ENCODE measurements around the gene CLEC1B.
"Not testable (repeated sequence)": the region's sequence is repeated elsewhere in the genome, so short reads cannot be mapped to it uniquely, and the experiment has no call there.

The CLEC1B gene

DNA sequence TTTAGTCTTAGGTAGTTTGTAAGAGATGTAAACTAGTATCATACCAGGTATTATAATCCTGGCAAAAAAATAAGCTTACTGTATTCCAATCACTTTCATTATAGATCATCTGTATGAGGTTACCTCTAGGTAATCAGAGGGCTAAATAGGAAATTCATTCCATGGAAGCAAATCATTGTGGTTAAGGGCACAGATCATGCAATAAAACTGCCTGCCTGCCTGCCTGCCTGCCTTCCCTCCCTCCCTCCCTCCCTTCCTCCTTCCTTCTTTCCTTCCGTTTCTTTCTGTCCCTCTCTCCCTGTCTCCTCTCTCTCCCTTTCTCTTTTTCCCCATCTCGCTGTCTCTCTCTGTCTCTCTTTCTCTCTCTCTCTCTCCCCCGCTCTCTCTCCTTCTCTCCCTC is 28.4 kb upstream of the CLEC1B start:
- TF ChIP-seq SPI1 (IDR thresholded peaks at IDR 0.05; ENCODE audit: borderline replicate concordance, low read depth) (no peak), POLR2AphosphoS5 (IDR thresholded peaks at IDR 0.05; ENCODE audit: low read depth) (no peak), GABPA (IDR thresholded peaks at IDR 0.05; ENCODE audit: low read depth) (no peak)
- TF ChIP-seq, protein P1, sequence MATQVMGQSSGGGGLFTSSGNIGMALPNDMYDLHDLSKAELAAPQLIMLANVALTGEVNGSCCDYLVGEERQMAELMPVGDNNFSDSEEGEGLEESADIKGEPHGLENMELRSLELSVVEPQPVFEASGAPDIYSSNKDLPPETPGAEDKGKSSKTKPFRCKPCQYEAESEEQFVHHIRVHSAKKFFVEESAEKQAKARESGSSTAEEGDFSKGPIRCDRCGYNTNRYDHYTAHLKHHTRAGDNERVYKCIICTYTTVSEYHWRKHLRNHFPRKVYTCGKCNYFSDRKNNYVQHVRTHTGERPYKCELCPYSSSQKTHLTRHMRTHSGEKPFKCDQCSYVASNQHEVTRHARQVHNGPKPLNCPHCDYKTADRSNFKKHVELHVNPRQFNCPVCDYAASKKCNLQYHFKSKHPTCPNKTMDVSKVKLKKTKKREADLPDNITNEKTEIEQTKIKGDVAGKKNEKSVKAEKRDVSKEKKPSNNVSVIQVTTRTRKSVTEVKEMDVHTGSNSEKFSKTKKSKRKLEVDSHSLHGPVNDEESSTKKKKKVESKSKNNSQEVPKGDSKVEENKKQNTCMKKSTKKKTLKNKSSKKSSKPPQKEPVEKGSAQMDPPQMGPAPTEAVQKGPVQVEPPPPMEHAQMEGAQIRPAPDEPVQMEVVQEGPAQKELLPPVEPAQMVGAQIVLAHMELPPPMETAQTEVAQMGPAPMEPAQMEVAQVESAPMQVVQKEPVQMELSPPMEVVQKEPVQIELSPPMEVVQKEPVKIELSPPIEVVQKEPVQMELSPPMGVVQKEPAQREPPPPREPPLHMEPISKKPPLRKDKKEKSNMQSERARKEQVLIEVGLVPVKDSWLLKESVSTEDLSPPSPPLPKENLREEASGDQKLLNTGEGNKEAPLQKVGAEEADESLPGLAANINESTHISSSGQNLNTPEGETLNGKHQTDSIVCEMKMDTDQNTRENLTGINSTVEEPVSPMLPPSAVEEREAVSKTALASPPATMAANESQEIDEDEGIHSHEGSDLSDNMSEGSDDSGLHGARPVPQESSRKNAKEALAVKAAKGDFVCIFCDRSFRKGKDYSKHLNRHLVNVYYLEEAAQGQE (IDR thresholded peaks at IDR 0.05; ENCODE audit: insufficient replicate concordance, low read depth): no peak
- TF ChIP-seq, protein P2, sequence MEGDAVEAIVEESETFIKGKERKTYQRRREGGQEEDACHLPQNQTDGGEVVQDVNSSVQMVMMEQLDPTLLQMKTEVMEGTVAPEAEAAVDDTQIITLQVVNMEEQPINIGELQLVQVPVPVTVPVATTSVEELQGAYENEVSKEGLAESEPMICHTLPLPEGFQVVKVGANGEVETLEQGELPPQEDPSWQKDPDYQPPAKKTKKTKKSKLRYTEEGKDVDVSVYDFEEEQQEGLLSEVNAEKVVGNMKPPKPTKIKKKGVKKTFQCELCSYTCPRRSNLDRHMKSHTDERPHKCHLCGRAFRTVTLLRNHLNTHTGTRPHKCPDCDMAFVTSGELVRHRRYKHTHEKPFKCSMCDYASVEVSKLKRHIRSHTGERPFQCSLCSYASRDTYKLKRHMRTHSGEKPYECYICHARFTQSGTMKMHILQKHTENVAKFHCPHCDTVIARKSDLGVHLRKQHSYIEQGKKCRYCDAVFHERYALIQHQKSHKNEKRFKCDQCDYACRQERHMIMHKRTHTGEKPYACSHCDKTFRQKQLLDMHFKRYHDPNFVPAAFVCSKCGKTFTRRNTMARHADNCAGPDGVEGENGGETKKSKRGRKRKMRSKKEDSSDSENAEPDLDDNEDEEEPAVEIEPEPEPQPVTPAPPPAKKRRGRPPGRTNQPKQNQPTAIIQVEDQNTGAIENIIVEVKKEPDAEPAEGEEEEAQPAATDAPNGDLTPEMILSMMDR (IDR thresholded peaks at IDR 0.05; ENCODE audit: insufficient read depth, low read length): no peak
- DNase-seq (ENCODE audit: low read depth in 1 of 2, low spot score in 1 of 2): peak; percentile 45 to 69
- H3K27me3 ChIP-seq (ENCODE audit: insufficient read depth, poor library complexity, severe bottlenecking): no peaks in the 10 kb centered on the region
- peak overlapping the region; percentile 25 for H3K4me3 ChIP-seq (replicated peaks; ENCODE audit: insufficient read depth, low read length)
- peak overlapping the region; percentile 96 for H3K27ac ChIP-seq (replicated peaks)

DNA sequence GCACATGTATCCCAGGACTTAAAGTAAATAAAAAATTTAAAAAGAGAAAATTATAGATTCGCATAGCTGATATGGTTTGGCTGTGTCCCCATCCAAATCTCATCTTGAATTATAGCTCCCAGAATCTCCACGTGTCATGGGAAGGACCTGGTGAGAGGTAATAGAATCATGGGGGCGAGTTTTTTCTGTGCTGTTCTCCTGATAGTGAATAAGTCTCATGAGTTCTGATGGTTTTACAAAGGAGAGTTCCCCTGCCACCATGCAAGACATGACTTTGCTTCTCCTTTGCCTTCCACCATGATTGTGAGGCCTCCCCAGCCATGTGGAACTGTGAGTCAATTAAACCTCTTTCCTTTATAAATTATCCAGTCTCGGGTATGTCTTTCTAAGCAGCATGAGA is 27.7 kb upstream of the CLEC1B start:
- H3K27ac ChIP-seq (replicated peaks): peak overlapping the region; percentile 96
- not testable (repeated sequence) for H3K4me3 ChIP-seq (replicated peaks; ENCODE audit: insufficient read depth, low read length); DNase-seq (ENCODE audit: low read depth in 1 of 2, low spot score in 1 of 2); H3K27me3 ChIP-seq (ENCODE audit: insufficient read depth, poor library complexity, severe bottlenecking)

DNA sequence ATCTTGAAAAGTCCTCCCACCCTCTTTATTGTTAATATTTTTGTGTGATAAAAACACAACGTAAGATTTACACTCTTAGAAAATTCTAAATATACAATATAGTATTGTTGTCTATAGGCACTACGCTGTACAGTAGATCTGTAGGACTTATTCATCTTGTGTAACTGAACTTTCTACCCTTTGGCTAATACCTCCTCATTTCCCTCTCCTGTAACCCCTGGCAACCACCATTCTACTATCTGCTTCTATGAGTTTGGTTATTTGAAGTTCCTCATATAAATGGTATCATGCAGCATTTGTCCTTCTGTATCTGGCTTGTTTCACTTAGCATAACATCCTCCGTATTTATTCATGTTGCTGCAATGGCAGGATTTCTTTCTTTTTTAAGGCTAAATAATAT is 26.3 kb upstream of the CLEC1B start:
- Histone ChIP-seq H3K27ac (replicated peaks) (peak overlapping the region; percentile 96), H3K27me3 (ENCODE audit: insufficient read depth, poor library complexity, severe bottlenecking) (no peaks in the 10 kb centered on the region), H3K4me3 (replicated peaks; ENCODE audit: insufficient read depth, low read length) (no peak overlapping the region)
- peak in 1 of 2 experiments; percentile 69 for DNase-seq (ENCODE audit: low read depth in 1 of 2, low spot score in 1 of 2)
- TF ChIP-seq GABPA (IDR thresholded peaks at IDR 0.05; ENCODE audit: low read depth): no peak
- TF ChIP-seq SPI1 (IDR thresholded peaks at IDR 0.05; ENCODE audit: borderline replicate concordance, low read depth): no peak
- TF ChIP-seq POLR2AphosphoS5 (IDR thresholded peaks at IDR 0.05; ENCODE audit: low read depth): no peak
- TF ChIP-seq, protein P2 (IDR thresholded peaks at IDR 0.05; ENCODE audit: insufficient read depth, low read length): no peak
- TF ChIP-seq, protein P1 (IDR thresholded peaks at IDR 0.05; ENCODE audit: insufficient replicate concordance, low read depth): no peak

DNA sequence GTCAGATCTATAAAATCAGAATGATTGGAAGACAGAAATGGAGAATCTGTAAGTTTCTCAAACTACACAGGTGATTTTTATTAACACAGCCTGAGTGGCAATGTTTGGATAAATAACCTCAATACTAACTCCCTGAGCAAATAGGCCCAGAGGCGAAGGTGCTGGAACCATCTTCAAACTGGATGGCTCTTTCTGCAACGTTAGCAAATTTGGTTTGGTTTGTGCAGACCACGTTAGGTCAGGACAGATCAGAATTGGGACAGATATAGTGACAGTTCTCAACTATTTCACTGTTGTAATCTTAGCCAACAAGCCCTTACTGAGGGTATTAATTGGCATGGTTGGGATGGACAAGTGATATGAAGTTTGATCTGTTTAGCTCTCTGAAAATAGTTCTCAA is 22.4 kb upstream of the CLEC1B start:
- TF ChIP-seq POLR2AphosphoS5 (IDR thresholded peaks at IDR 0.05; ENCODE audit: low read depth): no peak
- no peak for TF ChIP-seq SPI1 (IDR thresholded peaks at IDR 0.05; ENCODE audit: borderline replicate concordance, low read depth)
- TF ChIP-seq, protein P2 (IDR thresholded peaks at IDR 0.05; ENCODE audit: insufficient read depth, low read length): no peak
- TF ChIP-seq, protein P1 (IDR thresholded peaks at IDR 0.05; ENCODE audit: insufficient replicate concordance, low read depth): no peak
- no peak for TF ChIP-seq GABPA (IDR thresholded peaks at IDR 0.05; ENCODE audit: low read depth)
- no peak for DNase-seq (ENCODE audit: low read depth in 1 of 2, low spot score in 1 of 2)
- no peaks in the 10 kb centered on the region for H3K27me3 ChIP-seq (ENCODE audit: insufficient read depth, poor library complexity, severe bottlenecking)
- H3K27ac ChIP-seq (replicated peaks): no peak overlapping the region
- H3K4me3 ChIP-seq (replicated peaks; ENCODE audit: insufficient read depth, low read length): no peak overlapping the region

All from HL-60 (cell line).